Kidney epithelial cell (primary cell): ENCODE measurements around the gene KIAA1671. TPM values are rescaled to one million over a fixed set of nuclear protein-coding genes. Genes with fewer than 3 reads are reported as not detected.

Source experiments
- DNase-seq: peaks from one replicate; pipeline ENCODE4 v3.0.0-alpha.2; 2010; ENCODE audit warnings: low read depth
- H3K27me3 ChIP-seq: 2 replicates; pipeline ENCODE4 v1.6.0; 2011; ENCODE audit warnings: low read length; ENCODE audit not compliant: control insufficient read depth, insufficient read depth
- H3K36me3 ChIP-seq: 2 replicates; pipeline ENCODE4 v1.5.1; 2011; ENCODE audit warnings: low read length; ENCODE audit not compliant: control insufficient read depth, insufficient read depth
- H3K4me3 ChIP-seq: 2 replicates; pipeline ENCODE4 v1.5.1; 2011; ENCODE audit warnings: low read depth, mild to moderate bottlenecking, control low read depth, low read length
- CTCF ChIP-seq: IDR thresholded peaks from 2 replicates; pipeline ENCODE4 v1.5.1; 2011; ENCODE audit warnings: mild to moderate bottlenecking, moderate library complexity, low read length, control low read depth, inconsistent platforms; ENCODE audit not compliant: insufficient read depth, poor library complexity, severe bottlenecking
- total RNA-seq: library from RNA; depleted of rRNA; stranded (reverse); fragments of >200 nt; gene quantifications from 2 replicates; pipeline ENCODE4 v1.2.3, GENCODE V29; 2015

KIAA1671 gene
- total RNA-seq, 1 donor from 2014 or later: 32.3 TPM

- no peak for DNase-seq
- peak overlapping the region; percentile 49 for H3K4me3 ChIP-seq
- no peak for TF ChIP-seq CTCF
- no peaks in the 10 kb centered on the region for H3K27me3 ChIP-seq
- H3K36me3 ChIP-seq: no peaks in the 10 kb centered on the region
Observed at GRCh38 chr22:25111579-25112517, 159.3 kb downstream of the KIAA1671 start.

- Histone ChIP-seq H3K27me3 (no peaks in the 10 kb centered on the region), H3K4me3 (peak overlapping the region; percentile 49), H3K36me3 (no peaks in the 10 kb centered on the region)
- DNase-seq: no peak
- TF ChIP-seq CTCF: no peak
Observed at GRCh38 chr22:25112538-25113253, 160.2 kb downstream of the KIAA1671 start.

- H3K4me3 ChIP-seq: no peak overlapping the region
- TF ChIP-seq CTCF: no peak
- no peaks in the 10 kb centered on the region for H3K27me3 ChIP-seq
- no peaks in the 10 kb centered on the region for H3K36me3 ChIP-seq
- no peak for DNase-seq
Observed at GRCh38 chr22:25113316-25113721, 160.8 kb downstream of the KIAA1671 start.

- no peaks in the 10 kb centered on the region for H3K27me3 ChIP-seq
- no peak for DNase-seq
- no peaks in the 10 kb centered on the region for H3K36me3 ChIP-seq
- no peak overlapping the region for H3K4me3 ChIP-seq
- no peak for TF ChIP-seq CTCF
Observed at GRCh38 chr22:25114369-25115362, 162.2 kb downstream of the KIAA1671 start.

GRCh38 chr22:25119609-25120008 lies 167.1 kb downstream of the KIAA1671 start:
- TF ChIP-seq CTCF: no peak
- DNase-seq: no peak
- Histone ChIP-seq H3K36me3 (no peaks in the 10 kb centered on the region), H3K27me3 (no peaks in the 10 kb centered on the region), H3K4me3 (no peak overlapping the region)
